Measurements from ENCODE around the gene GABBR1.

- no peak for TF ChIP-seq POLR2A (IDR thresholded peaks at IDR 0.05)
- no peak for TF ChIP-seq CTCF (IDR thresholded peaks at IDR 0.05)
These were observed 19.2 kb upstream of the GABBR1 start for GRCh38 chr6:29652198-29652584.
